SK-N-SH treated with all-trans-retinoic acid at 6 μM for 48 hours (cell line): Measurements from ENCODE around the gene TGFBR3.

ENCODE experiments used
- ATAC-seq: fragments of 200-7000 bp; cut with Tn5 transposase; 3 replicates; pipeline ENCODE4 v1.9.1; 2020; ENCODE audit warnings: mild to moderate bottlenecking, moderate library complexity
- BACH2 ChIP-seq: fragments of 250-450 bp; sonication (Bioruptor Pico); IDR thresholded peaks from 2 replicates; pipeline ENCODE4 v1.9.0; 2021; ENCODE audit warnings: mild to moderate bottlenecking, borderline replicate concordance
- CSDC2 ChIP-seq: fragments of 250-450 bp; sonication (Bioruptor Pico); IDR thresholded peaks from 2 replicates; pipeline ENCODE4 v1.5.0; 2020; ENCODE audit warnings: mild to moderate bottlenecking, moderate library complexity
- ESRRG ChIP-seq: fragments of 250-450 bp; sonication (Bioruptor Pico); IDR thresholded peaks from 2 replicates; pipeline ENCODE4 v1.6.1; 2021; ENCODE audit warnings: mild to moderate bottlenecking
- GLIS3 ChIP-seq: fragments of 250-450 bp; sonication (Bioruptor Pico); IDR thresholded peaks from 2 replicates; pipeline ENCODE4 v1.5.0; 2020; ENCODE audit warnings: mild to moderate bottlenecking, moderate library complexity
- ISL1 ChIP-seq: fragments of 250-450 bp; sonication (Bioruptor Pico); IDR thresholded peaks from 2 replicates; pipeline ENCODE4 v2.1.2; 2022; ENCODE audit warnings: mild to moderate bottlenecking, moderate library complexity
- OSR1 ChIP-seq: fragments of 250-450 bp; sonication (Bioruptor Pico); IDR thresholded peaks from 2 replicates; pipeline ENCODE4 v1.8.0; 2022; ENCODE audit warnings: moderate library complexity, mild to moderate bottlenecking, inconsistent platforms
- PPARA ChIP-seq: fragments of 250-450 bp; sonication (Bioruptor Pico); IDR thresholded peaks from 2 replicates; pipeline ENCODE4 v1.5.0; 2020; ENCODE audit warnings: mild to moderate bottlenecking, borderline replicate concordance
- RARB ChIP-seq: fragments of 250-450 bp; sonication (Bioruptor Pico); IDR thresholded peaks from 2 replicates; pipeline ENCODE4 v1.8.0; 2021; ENCODE audit warnings: mild to moderate bottlenecking, moderate library complexity
- SNAI2 ChIP-seq: fragments of 250-450 bp; sonication (Bioruptor Pico); IDR thresholded peaks from 2 replicates; pipeline ENCODE4 v1.5.0; 2020; ENCODE audit warnings: mild to moderate bottlenecking, moderate library complexity
- TCF4 ChIP-seq: fragments of 250-450 bp; sonication (Bioruptor Pico); IDR thresholded peaks from 2 replicates; pipeline ENCODE4 v1.8.0; 2021; ENCODE audit warnings: mild to moderate bottlenecking, moderate library complexity, borderline replicate concordance
- TOX ChIP-seq: fragments of 250-450 bp; sonication (Bioruptor Pico); IDR thresholded peaks from 2 replicates; pipeline ENCODE4 v1.8.0; 2021; ENCODE audit warnings: mild to moderate bottlenecking, moderate library complexity, borderline replicate concordance
- ZC3H10 ChIP-seq: fragments of 250-450 bp; sonication (Bioruptor Pico); IDR thresholded peaks from 2 replicates; pipeline ENCODE4 v1.5.1; 2021; ENCODE audit warnings: mild to moderate bottlenecking, moderate library complexity
- ZFP3 ChIP-seq: fragments of 250-450 bp; sonication (Bioruptor Pico); IDR thresholded peaks from 2 replicates; pipeline ENCODE4 v1.5.0; 2020; ENCODE audit warnings: mild to moderate bottlenecking, moderate library complexity
- ZNF70 ChIP-seq: fragments of 450-650 bp; formaldehyde crosslinking; IDR thresholded peaks from 2 replicates; pipeline ENCODE4 v1.5.0; 2020; ENCODE audit warnings: mild to moderate bottlenecking, moderate library complexity
- ZNF8 ChIP-seq: fragments of 450-650 bp; formaldehyde crosslinking; IDR thresholded peaks from 2 replicates; pipeline ENCODE4 v1.5.0; 2020; ENCODE audit warnings: mild to moderate bottlenecking, moderate library complexity
- TF ChIP-seq, protein P1 (sequence below): fragments of 250-450 bp; sonication (Bioruptor Pico); IDR thresholded peaks from 2 replicates; pipeline ENCODE4 v1.5.1; 2021; ENCODE audit warnings: mild to moderate bottlenecking, moderate library complexity
- TF ChIP-seq, protein P2 (sequence below): fragments of 250-450 bp; sonication (Bioruptor Pico); IDR thresholded peaks from 2 replicates; pipeline ENCODE4 v1.8.0; 2021; ENCODE audit warnings: low read depth, mild to moderate bottlenecking, moderate library complexity, borderline replicate concordance
- TF ChIP-seq, protein P3 (sequence below): fragments of 250-450 bp; sonication (Bioruptor Pico); IDR thresholded peaks from 2 replicates; pipeline ENCODE4 v1.5.0; 2020; ENCODE audit warnings: mild to moderate bottlenecking, moderate library complexity
- TF ChIP-seq, protein P4 (sequence below): fragments of 250-450 bp; sonication (Bioruptor Pico); IDR thresholded peaks from 2 replicates; pipeline ENCODE4 v1.8.0; 2020; ENCODE audit warnings: mild to moderate bottlenecking, moderate library complexity, borderline replicate concordance
- TF ChIP-seq, protein P5 (sequence below): fragments of 250-450 bp; sonication (Bioruptor Pico); IDR thresholded peaks from 2 replicates; pipeline ENCODE4 v1.5.1; 2020; ENCODE audit warnings: low read depth, mild to moderate bottlenecking, moderate library complexity

TGFBR3 gene

DNA sequence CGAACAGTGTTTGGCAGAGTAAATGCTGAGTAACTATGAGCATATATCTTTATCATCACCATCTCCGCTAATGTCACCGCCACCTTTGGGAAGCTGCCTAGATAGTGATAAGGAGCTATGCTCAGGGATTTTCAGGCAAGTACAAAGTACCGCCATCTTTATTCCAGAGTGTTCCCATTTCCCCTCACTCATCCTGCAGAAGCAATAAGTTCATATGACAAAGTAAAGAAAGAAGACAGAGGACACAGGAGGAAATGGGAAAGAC is 89.6 kb downstream of the TGFBR3 start:
- ATAC-seq: no peak
- no peak for TF ChIP-seq RARB
- TF ChIP-seq TOX (CRISPR knock-in tag): no peak
- no peak for TF ChIP-seq OSR1 (CRISPR knock-in tag)
- TF ChIP-seq ZNF8: no peak
- TF ChIP-seq ZNF70 (CRISPR knock-in tag): no peak

DNA sequence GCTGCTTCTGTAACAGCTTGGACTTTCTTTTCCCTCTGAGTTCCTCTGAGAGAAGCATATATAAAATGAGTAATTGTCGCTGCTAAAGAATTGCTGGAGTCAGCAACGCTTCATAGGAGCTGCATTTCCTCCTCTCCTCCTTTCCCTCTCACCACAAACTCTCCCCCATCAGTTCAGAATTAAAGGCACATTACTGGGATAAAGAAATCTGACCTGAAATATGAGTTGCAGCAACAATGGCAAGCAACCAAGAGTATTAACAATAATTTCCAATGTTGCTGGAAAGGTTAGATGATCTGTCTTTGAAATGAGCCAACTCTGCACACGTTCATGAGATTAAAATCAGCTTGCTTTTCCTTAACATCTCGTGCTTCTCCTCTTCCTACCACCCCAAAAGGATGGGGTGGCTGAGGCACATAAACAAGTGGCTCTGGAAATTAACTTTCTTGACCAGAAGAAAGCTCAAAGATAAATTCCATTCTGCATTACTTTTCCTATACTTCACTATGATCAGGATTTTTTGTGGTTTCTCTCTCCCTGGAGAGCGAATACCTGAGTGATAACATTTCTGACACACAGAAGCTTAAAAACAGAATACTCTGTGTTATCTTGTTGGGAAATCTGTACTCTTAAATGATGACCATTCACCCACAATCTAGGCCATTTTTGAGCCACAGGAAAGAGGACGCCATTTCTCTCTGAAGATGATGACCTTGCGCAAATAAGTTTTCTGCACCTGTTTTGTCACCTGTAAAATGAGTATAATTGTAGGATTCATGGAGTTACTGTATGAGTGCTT is 90.2 kb downstream of the TGFBR3 start:
- TF ChIP-seq PPARA (CRISPR knock-in tag) (no peak), GLIS3 (no peak), CSDC2 (CRISPR knock-in tag) (no peak), OSR1 (CRISPR knock-in tag) (no peak), ESRRG (CRISPR knock-in tag) (no peak), ZC3H10 (CRISPR knock-in tag) (no peak), TCF4 (CRISPR knock-in tag) (no peak), ZFP3 (CRISPR knock-in tag) (no peak), TOX (CRISPR knock-in tag) (no peak), ZNF70 (CRISPR knock-in tag) (no peak), ISL1 (CRISPR knock-in tag) (no peak), BACH2 (CRISPR knock-in tag) (no peak)
- TF ChIP-seq, protein P1, sequence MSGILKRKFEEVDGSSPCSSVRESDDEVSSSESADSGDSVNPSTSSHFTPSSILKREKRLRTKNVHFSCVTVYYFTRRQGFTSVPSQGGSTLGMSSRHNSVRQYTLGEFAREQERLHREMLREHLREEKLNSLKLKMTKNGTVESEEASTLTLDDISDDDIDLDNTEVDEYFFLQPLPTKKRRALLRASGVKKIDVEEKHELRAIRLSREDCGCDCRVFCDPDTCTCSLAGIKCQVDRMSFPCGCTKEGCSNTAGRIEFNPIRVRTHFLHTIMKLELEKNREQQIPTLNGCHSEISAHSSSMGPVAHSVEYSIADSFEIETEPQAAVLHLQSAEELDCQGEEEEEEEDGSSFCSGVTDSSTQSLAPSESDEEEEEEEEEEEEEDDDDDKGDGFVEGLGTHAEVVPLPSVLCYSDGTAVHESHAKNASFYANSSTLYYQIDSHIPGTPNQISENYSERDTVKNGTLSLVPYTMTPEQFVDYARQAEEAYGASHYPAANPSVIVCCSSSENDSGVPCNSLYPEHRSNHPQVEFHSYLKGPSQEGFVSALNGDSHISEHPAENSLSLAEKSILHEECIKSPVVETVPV (CRISPR knock-in tag): no peak
- TF ChIP-seq, protein P2, sequence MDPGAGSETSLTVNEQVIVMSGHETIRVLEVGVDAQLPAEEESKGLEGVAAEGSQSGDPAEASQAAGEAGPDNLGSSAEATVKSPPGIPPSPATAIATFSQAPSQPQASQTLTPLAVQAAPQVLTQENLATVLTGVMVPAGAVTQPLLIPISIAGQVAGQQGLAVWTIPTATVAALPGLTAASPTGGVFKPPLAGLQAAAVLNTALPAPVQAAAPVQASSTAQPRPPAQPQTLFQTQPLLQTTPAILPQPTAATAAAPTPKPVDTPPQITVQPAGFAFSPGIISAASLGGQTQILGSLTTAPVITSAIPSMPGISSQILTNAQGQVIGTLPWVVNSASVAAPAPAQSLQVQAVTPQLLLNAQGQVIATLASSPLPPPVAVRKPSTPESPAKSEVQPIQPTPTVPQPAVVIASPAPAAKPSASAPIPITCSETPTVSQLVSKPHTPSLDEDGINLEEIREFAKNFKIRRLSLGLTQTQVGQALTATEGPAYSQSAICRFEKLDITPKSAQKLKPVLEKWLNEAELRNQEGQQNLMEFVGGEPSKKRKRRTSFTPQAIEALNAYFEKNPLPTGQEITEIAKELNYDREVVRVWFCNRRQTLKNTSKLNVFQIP (CRISPR knock-in tag): no peak
- TF ChIP-seq, protein P3, sequence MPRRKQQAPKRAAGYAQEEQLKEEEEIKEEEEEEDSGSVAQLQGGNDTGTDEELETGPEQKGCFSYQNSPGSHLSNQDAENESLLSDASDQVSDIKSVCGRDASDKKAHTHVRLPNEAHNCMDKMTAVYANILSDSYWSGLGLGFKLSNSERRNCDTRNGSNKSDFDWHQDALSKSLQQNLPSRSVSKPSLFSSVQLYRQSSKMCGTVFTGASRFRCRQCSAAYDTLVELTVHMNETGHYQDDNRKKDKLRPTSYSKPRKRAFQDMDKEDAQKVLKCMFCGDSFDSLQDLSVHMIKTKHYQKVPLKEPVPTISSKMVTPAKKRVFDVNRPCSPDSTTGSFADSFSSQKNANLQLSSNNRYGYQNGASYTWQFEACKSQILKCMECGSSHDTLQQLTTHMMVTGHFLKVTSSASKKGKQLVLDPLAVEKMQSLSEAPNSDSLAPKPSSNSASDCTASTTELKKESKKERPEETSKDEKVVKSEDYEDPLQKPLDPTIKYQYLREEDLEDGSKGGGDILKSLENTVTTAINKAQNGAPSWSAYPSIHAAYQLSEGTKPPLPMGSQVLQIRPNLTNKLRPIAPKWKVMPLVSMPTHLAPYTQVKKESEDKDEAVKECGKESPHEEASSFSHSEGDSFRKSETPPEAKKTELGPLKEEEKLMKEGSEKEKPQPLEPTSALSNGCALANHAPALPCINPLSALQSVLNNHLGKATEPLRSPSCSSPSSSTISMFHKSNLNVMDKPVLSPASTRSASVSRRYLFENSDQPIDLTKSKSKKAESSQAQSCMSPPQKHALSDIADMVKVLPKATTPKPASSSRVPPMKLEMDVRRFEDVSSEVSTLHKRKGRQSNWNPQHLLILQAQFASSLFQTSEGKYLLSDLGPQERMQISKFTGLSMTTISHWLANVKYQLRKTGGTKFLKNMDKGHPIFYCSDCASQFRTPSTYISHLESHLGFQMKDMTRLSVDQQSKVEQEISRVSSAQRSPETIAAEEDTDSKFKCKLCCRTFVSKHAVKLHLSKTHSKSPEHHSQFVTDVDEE (CRISPR knock-in tag): no peak
- TF ChIP-seq, protein P4, sequence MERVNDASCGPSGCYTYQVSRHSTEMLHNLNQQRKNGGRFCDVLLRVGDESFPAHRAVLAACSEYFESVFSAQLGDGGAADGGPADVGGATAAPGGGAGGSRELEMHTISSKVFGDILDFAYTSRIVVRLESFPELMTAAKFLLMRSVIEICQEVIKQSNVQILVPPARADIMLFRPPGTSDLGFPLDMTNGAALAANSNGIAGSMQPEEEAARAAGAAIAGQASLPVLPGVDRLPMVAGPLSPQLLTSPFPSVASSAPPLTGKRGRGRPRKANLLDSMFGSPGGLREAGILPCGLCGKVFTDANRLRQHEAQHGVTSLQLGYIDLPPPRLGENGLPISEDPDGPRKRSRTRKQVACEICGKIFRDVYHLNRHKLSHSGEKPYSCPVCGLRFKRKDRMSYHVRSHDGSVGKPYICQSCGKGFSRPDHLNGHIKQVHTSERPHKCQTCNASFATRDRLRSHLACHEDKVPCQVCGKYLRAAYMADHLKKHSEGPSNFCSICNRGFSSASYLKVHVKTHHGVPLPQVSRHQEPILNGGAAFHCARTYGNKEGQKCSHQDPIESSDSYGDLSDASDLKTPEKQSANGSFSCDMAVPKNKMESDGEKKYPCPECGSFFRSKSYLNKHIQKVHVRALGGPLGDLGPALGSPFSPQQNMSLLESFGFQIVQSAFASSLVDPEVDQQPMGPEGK (CRISPR knock-in tag): no peak
- TF ChIP-seq, protein P5, sequence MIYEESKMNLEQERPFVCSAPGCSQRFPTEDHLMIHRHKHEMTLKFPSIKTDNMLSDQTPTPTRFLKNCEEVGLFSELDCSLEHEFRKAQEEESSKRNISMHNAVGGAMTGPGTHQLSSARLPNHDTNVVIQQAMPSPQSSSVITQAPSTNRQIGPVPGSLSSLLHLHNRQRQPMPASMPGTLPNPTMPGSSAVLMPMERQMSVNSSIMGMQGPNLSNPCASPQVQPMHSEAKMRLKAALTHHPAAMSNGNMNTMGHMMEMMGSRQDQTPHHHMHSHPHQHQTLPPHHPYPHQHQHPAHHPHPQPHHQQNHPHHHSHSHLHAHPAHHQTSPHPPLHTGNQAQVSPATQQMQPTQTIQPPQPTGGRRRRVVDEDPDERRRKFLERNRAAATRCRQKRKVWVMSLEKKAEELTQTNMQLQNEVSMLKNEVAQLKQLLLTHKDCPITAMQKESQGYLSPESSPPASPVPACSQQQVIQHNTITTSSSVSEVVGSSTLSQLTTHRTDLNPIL (CRISPR knock-in tag): no peak
- ATAC-seq: no peak

DNA sequence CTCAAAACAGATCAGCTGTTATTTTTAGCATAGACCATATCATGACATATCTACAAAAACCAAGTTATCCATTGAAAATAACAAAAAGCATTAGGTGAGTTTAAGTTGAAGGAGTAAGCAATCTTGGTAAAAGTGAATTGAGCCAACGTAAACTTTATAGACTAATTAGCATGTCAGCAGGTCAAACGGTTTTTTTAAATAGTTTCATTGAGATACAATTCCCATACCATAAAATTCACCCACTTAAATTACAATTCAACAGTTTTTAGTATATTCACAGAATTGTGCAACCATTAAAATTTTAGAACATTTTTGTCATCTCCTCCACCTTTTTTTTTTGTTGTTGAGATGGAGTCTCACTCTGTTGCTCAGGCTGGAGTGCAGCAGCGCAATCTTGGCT is 92.1 kb downstream of the TGFBR3 start:
- ATAC-seq: no peak
- TF ChIP-seq ZC3H10 (CRISPR knock-in tag) (no peak), GLIS3 (no peak), ESRRG (CRISPR knock-in tag) (no peak), TCF4 (CRISPR knock-in tag) (no peak), SNAI2 (CRISPR knock-in tag) (no peak), CSDC2 (CRISPR knock-in tag) (no peak), ZNF8 (no peak)
- TF ChIP-seq, protein P4 (CRISPR knock-in tag): no peak
- TF ChIP-seq, protein P5 (CRISPR knock-in tag): no peak
